OCI-LY7 (cell line): Measurements from ENCODE around the gene MYH7.

ENCODE experiments used
- EZH2phosphoT487 ChIP-seq: fragments of 200-600 bp; sonication (generic); IDR thresholded peaks from 2 replicates; pipeline ENCODE4 v1.6.1; 2018; ENCODE audit warnings: low read depth, borderline replicate concordance, mild to moderate bottlenecking, mixed run types, antibody characterized with exemption, low read length, moderate library complexity, mixed read lengths
- TF ChIP-seq, protein P1 (sequence below): fragments of 200-600 bp; sonication (generic); conservative IDR thresholded peaks from 2 replicates; pipeline ENCODE4 v1.5.1; 2014; ENCODE audit warnings: mild to moderate bottlenecking, antibody characterized with exemption, low read length, moderate library complexity, mixed read lengths

DNA sequence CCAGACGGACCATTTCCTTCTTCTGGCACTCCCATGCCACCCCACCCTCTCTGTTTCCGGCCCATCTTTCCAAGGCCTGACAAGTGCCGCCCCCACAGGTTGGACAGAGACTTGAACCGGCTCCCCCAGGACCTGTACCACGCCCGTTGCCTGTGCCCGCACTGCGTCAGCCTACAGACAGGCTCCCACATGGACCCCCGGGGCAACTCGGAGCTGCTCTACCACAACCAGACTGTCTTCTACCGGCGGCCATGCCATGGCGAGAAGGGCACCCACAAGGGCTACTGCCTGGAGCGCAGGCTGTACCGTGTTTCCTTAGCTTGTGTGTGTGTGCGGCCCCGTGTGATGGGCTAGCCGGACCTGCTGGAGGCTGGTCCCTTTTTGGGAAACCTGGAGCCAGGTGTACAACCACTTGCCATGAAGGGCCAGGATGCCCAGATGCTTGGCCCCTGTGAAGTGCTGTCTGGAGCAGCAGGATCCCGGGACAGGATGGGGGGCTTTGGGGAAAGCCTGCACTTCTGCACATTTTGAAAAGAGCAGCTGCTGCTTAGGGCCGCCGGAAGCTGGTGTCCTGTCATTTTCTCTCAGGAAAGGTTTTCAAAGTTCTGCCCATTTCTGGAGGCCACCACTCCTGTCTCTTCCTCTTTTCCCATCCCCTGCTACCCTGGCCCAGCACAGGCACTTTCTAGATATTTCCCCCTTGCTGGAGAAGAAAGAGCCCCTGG is 59.8 kb downstream of the MYH7 start:
- TF ChIP-seq, protein P1, sequence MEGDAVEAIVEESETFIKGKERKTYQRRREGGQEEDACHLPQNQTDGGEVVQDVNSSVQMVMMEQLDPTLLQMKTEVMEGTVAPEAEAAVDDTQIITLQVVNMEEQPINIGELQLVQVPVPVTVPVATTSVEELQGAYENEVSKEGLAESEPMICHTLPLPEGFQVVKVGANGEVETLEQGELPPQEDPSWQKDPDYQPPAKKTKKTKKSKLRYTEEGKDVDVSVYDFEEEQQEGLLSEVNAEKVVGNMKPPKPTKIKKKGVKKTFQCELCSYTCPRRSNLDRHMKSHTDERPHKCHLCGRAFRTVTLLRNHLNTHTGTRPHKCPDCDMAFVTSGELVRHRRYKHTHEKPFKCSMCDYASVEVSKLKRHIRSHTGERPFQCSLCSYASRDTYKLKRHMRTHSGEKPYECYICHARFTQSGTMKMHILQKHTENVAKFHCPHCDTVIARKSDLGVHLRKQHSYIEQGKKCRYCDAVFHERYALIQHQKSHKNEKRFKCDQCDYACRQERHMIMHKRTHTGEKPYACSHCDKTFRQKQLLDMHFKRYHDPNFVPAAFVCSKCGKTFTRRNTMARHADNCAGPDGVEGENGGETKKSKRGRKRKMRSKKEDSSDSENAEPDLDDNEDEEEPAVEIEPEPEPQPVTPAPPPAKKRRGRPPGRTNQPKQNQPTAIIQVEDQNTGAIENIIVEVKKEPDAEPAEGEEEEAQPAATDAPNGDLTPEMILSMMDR = no peak
- TF ChIP-seq EZH2phosphoT487 = no peak
